Measurements from ENCODE around the gene ALDH6A1. TPM values are rescaled to one million over a fixed set of nuclear protein-coding genes. Genes with fewer than 3 reads are reported as not detected.
A peak's percentile ranks its signal among the peaks of the same experiment; 100 is the strongest.
"Not testable (repeated sequence)": the region's sequence is repeated elsewhere in the genome, so short reads cannot be mapped to it uniquely, and the experiment has no call there.

ALDH6A1 gene
- total and polyA plus RNA-seq, 2 of the 13 experiments (the other 11 are each of a cell fraction or from before 2014, with no cell fraction given): 26.9 to 49.9 TPM

- Histone ChIP-seq H3K27ac (ENCODE audit: extremely low read length, insufficient read depth, low read length) (no peak overlapping the region), H3K9ac (ENCODE audit: insufficient read depth, low read depth, low read length) (no peak overlapping the region), H3K36me3 (replicated peaks in 1 of 2; ENCODE audit: control insufficient read depth in 1 of 2, insufficient read depth in 2 of 2, low read length in 2 of 2) (peaks cover 0 to 3% of the 10 kb centered on the region in 2 experiments; a peak in 1 of 5 replicates), H4K20me1 (ENCODE audit: insufficient read depth, low read length) (no peaks in the 10 kb centered on the region), H3K4me3 (replicated peaks in 1 of 3; ENCODE audit: insufficient read depth in 1 of 3, low read depth in 2 of 3, low read length in 3 of 3) (no peak overlapping the region), H3K79me2 (ENCODE audit: insufficient read depth, low read length) (no peaks in the 10 kb centered on the region), H3K4me2 (ENCODE audit: low read depth, low read length) (no peak overlapping the region), H3K27me3 (ENCODE audit: control insufficient read depth in 1 of 2, insufficient read depth in 2 of 2, low read length in 2 of 2) (no peaks in the 10 kb centered on the region), H3K9me3 (ENCODE audit: low read length) (no peaks in the 10 kb centered on the region), H2AFZ (ENCODE audit: low read length) (no peak overlapping the region), H3K4me1 (ENCODE audit: insufficient read depth, low read length) (no peaks in the 10 kb centered on the region)
- no peak for ATAC-seq
- BruUV-seq (replicated peaks): no TSS peak
- CTCF ChIA-PET (ENCODE audit: low intra/inter-chr PET ratio, low total read pairs): no interaction called here
- TF ChIP-seq ZNF83 (CRISPR knock-in tag; IDR thresholded peaks at IDR 0.05; ENCODE audit: borderline replicate concordance) (no peak), ZNF121 (CRISPR knock-in tag; IDR thresholded peaks at IDR 0.05) (peak; percentile 31; the same call in 1 of the 2 replicates)
- intact Hi-C loops (cut with micrococcal nuclease; ENCODE audit: unreplicated experiment): no loop called here
- DNase-seq (ENCODE audit: low spot score): no peak
- POLR2A ChIA-PET: no interaction called here
- 100% methylated on average over 1 of the region's 1 CpG for WGBS (ENCODE audit: low lambda C conversion rate)
- no peak for FAIRE-seq
- in situ Hi-C loops (cut with HindIII; ENCODE audit: extremely low pct_ligation_motif_present, low pct_unique_long_range_greater_than_20kb): no loop called here
Observed at GRCh38 chr14:74127634-74128033, 43.4 kb upstream of the ALDH6A1 start.

- no peak overlapping the region for H3K9ac ChIP-seq (ENCODE audit: insufficient read depth, low read depth, low read length)
- no peaks in the 10 kb centered on the region for H3K79me2 ChIP-seq (ENCODE audit: insufficient read depth, low read length)
- DNase-seq (ENCODE audit: low spot score) (no peak), ATAC-seq (no peak), FAIRE-seq (no peak)
- ChIA-PET POLR2A (no interaction called here), CTCF (ENCODE audit: low intra/inter-chr PET ratio, low total read pairs) (no interaction called here)
- H3K9me3 ChIP-seq (ENCODE audit: low read length): no peaks in the 10 kb centered on the region
- no TSS peak for BruUV-seq (replicated peaks)
- peak; percentile 27; the same call in 1 of the 2 replicates for TF ChIP-seq CEBPB (IDR thresholded peaks at IDR 0.05; ENCODE audit: borderline replicate concordance, low read depth, low read length)
- TF ChIP-seq RBFOX2 (IDR thresholded peaks at IDR 0.05; ENCODE audit: low read depth, low read length): no peak
- TF ChIP-seq ZNF709 (CRISPR knock-in tag; IDR thresholded peaks at IDR 0.05): no peak
- no peak for TF ChIP-seq NFIC (IDR thresholded peaks at IDR 0.05; ENCODE audit: low read length)
- TF ChIP-seq ZSCAN29 (CRISPR knock-in tag; conservative IDR thresholded peaks at IDR 0.05): no peak
- TF ChIP-seq RNF2 (conservative IDR thresholded peaks at IDR 0.05; ENCODE audit: low read depth): no peak
- no peak for TF ChIP-seq FLYWCH1 (CRISPR knock-in tag; IDR thresholded peaks at IDR 0.05)
- H3K4me2 ChIP-seq (ENCODE audit: low read depth, low read length): no peak overlapping the region
- H3K27ac ChIP-seq (ENCODE audit: extremely low read length, insufficient read depth, low read length): no peak overlapping the region
- in situ Hi-C loops (cut with HindIII; ENCODE audit: extremely low pct_ligation_motif_present, low pct_unique_long_range_greater_than_20kb): no loop called here
- H3K36me3 ChIP-seq (replicated peaks in 1 of 2; ENCODE audit: control insufficient read depth in 1 of 2, insufficient read depth in 2 of 2, low read length in 2 of 2): peaks cover 0 to 3% of the 10 kb centered on the region in 2 experiments; a peak in 1 of 5 replicates
- no peaks in the 10 kb centered on the region for H3K4me1 ChIP-seq (ENCODE audit: insufficient read depth, low read length)
- H3K4me3 ChIP-seq (replicated peaks in 1 of 3; ENCODE audit: insufficient read depth in 1 of 3, low read depth in 2 of 3, low read length in 3 of 3): no peak overlapping the region
- no peaks in the 10 kb centered on the region for H4K20me1 ChIP-seq (ENCODE audit: insufficient read depth, low read length)
- H2AFZ ChIP-seq (ENCODE audit: low read length): no peak overlapping the region
- 89% methylated on average over 1 of the region's 1 CpG for WGBS (ENCODE audit: low lambda C conversion rate)
- intact Hi-C loops (cut with micrococcal nuclease; ENCODE audit: unreplicated experiment): no loop called here
- no peaks in the 10 kb centered on the region for H3K27me3 ChIP-seq (ENCODE audit: control insufficient read depth in 1 of 2, insufficient read depth in 2 of 2, low read length in 2 of 2)
Observed at GRCh38 chr14:74126315-74127013, 42.2 kb upstream of the ALDH6A1 start.

- H3K9me3 ChIP-seq (ENCODE audit: low read length); H3K79me2 ChIP-seq (ENCODE audit: insufficient read depth, low read length); FAIRE-seq; H3K4me3 ChIP-seq (replicated peaks in 1 of 3; ENCODE audit: insufficient read depth in 1 of 3, low read depth in 2 of 3, low read length in 3 of 3); intact Hi-C loops (cut with micrococcal nuclease; ENCODE audit: unreplicated experiment); H3K27me3 ChIP-seq (ENCODE audit: control insufficient read depth in 1 of 2, insufficient read depth in 2 of 2, low read length in 2 of 2); H3K4me2 ChIP-seq (ENCODE audit: low read depth, low read length); H3K4me1 ChIP-seq (ENCODE audit: insufficient read depth, low read length); ATAC-seq; POLR2A ChIA-PET; in situ Hi-C loops (cut with HindIII; ENCODE audit: extremely low pct_ligation_motif_present, low pct_unique_long_range_greater_than_20kb); DNase-seq (ENCODE audit: low spot score); CTCF ChIA-PET (ENCODE audit: low intra/inter-chr PET ratio, low total read pairs); H3K27ac ChIP-seq (ENCODE audit: extremely low read length, insufficient read depth, low read length); H2AFZ ChIP-seq (ENCODE audit: low read length); H3K36me3 ChIP-seq (replicated peaks in 1 of 2; ENCODE audit: control insufficient read depth in 1 of 2, insufficient read depth in 2 of 2, low read length in 2 of 2); H4K20me1 ChIP-seq (ENCODE audit: insufficient read depth, low read length); BruUV-seq (replicated peaks); H3K9ac ChIP-seq (ENCODE audit: insufficient read depth, low read depth, low read length): not testable (repeated sequence)
- WGBS (ENCODE audit: low lambda C conversion rate): 73% methylated on average over 4 of the region's 5 CpGs
Observed at GRCh38 chr14:74125487-74125886, 41.2 kb upstream of the ALDH6A1 start.

Data from HepG2 (cell line).